Skeletal muscle tissue (tissue), 4 donors: ENCODE results near the gene RHEB. TPM values are rescaled to one million over a fixed set of nuclear protein-coding genes. Genes with fewer than 3 reads are reported as not detected.

Experiments
- H3K27ac ChIP-seq: one replicate; pipeline ENCODE4 v1.7.0; 2013; ENCODE audit warnings: mild to moderate bottlenecking, low read depth, low read length, inconsistent platforms
- H3K27me3 ChIP-seq, 3 donors: one replicate each; pipeline ENCODE4 v1.7.0; 2013; ENCODE audit warnings: low read length in 3 of 3; ENCODE audit not compliant: control insufficient read depth in 3 of 3, insufficient read depth in 3 of 3
- H3K36me3 ChIP-seq, 3 donors: one replicate each; pipeline ENCODE4 v1.7.0; 2013; ENCODE audit warnings: low read length in 3 of 3; ENCODE audit not compliant: control insufficient read depth in 3 of 3, insufficient read depth in 3 of 3
- H3K4me1 ChIP-seq, 3 donors: one replicate each; pipeline ENCODE4 v1.7.0; 2013; ENCODE audit warnings: low read length in 3 of 3, mild to moderate bottlenecking in 3 of 3; ENCODE audit not compliant: control insufficient read depth in 3 of 3, insufficient read depth in 3 of 3
- H3K4me3 ChIP-seq, 3 donors: one replicate each; pipeline ENCODE4 v1.7.0; 2013; ENCODE audit warnings: low read length in 3 of 3
- H3K9ac ChIP-seq, 3 donors: one replicate each; pipeline ENCODE4 v1.7.0; 2013; ENCODE audit warnings: low read length in 3 of 3, mild to moderate bottlenecking in 3 of 3, moderate library complexity in 2 of 3, low read depth in 1 of 3
- H3K9me3 ChIP-seq, 3 donors: one replicate each; pipeline ENCODE4 v1.7.0; 2013; ENCODE audit warnings: low read length in 3 of 3; ENCODE audit not compliant: control insufficient read depth in 3 of 3
- total RNA-seq: library from RNA; depleted of rRNA; stranded (reverse); fragments of >200 nt; gene quantifications from one replicate; pipeline ENCODE4 v1.2.3, GENCODE V29; 2014
- donor health status: Osteomylitis.

The RHEB gene
- total RNA-seq, 1 donor from 2014 or later, result 73.6 TPM

DNA sequence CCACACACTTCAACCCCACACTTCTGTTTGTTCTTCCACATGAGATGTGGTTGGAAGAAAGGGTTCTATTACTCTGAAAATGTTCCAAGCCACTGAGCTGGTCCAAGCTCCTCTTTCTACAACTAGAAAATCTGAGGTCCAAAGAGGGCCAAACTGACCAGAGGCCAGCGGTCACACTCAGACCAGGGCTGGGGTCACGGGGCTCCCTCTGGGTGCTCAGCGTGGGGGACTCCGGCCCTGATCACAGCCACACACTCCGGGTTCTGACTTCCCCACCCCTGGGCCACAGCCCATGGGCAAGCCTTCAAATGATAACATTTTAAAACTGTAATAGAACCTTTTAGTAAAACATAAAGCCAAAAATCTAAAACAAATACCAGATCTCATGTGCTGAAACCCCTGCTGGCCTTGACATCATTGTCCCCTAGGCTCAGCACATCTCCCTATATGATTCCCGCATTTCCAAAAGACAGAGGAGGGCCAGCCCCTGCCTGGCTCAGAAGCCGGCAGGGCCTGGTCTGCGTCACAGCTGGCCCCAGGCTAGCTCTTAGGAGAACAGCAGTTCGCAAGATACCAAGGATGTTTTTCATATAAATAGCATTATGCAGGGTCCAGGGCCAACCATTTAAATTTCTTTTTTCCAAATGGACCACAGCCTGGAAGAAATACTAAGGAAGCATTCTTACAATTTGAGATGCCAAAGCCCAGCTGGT, 83.1 kb downstream of the RHEB start:
- Histone ChIP-seq H3K9ac (no peak overlapping the region), H3K4me3 (no peak overlapping the region), H3K36me3 (no peaks in the 10 kb centered on the region), H3K9me3 (no peaks in the 10 kb centered on the region), H3K27ac (peak overlapping the region; percentile 58), H3K4me1 (peaks cover 0 to 8% (median 7%) of the 10 kb centered on the region in 3 donors), H3K27me3 (peaks cover 24 to 38% (median 33%) of the 10 kb centered on the region in 3 donors)

DNA sequence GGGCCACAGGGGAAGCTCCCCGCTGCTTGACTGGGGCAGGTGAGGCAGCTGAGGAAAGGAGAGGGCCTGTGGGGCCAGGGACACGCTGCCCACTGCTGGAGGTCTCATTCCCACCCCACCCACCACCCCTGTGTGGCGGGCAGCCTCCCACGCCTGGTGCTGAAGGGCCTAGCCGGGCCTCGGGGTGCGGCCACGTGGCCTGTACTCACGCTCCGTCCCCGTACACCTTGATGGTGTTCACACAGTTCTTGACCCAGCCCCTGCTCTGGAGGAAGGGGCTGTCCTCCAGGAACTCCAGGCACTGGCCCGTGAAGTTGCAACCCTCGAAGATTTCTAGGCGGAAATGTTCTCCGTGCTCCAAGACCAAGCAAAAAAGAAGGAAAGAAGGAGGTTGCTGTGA, 83.7 kb downstream of the RHEB start:
- Histone ChIP-seq H3K9me3 (no peaks in the 10 kb centered on the region), H3K36me3 (no peaks in the 10 kb centered on the region), H3K4me1 (peaks cover 0 to 7% (median 7%) of the 10 kb centered on the region in 3 donors), H3K27ac (peak overlapping the region; percentile 58), H3K9ac (no peak overlapping the region), H3K4me3 (no peak overlapping the region), H3K27me3 (peaks cover 24 to 38% (median 33%) of the 10 kb centered on the region in 3 donors)

DNA sequence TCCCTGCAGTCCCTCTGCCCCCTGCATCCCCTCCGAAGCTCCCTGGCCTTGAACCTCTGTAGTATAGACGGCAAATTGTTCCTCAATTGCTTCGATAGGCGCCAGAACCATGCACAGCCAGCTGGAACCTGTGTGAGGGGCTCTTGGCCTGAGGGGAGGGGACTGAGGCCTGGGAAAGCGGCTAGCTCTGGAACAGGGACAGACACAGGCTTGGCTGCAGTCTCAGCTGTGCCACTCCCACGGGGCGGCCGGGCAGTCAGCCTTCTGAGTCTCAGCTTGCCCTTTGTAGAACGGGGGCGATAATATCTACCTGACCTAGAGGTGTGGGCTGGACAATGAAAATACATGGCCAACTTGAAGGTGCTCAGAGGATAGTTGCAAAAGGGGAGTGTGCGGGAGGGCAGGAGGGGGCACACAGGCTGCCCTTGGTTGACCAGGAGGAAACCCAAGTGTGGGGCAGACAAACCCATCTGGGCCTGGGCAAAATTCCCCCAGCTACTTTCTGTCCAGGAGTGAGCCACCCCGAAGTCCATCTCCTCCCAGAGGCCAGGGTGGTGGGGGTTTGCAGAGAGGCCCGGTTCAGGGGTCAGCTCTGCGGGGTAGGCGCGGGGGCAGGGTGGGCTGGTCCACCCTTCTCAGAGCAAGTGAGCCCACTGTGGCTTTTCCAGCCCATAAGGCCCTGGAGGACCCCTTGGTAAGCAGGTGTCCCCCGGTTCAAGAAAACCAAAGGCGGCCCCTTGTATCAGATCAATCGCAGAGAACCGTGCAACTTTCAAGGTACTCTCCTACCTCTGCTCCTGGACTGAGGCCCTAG, 84.4 kb downstream of the RHEB start:
- Histone ChIP-seq H3K4me3 (no peak overlapping the region), H3K4me1 (peaks cover 0 to 4% (median under 1%) of the 10 kb centered on the region in 3 donors), H3K36me3 (no peaks in the 10 kb centered on the region), H3K27me3 (peaks cover 23 to 32% (median 28%) of the 10 kb centered on the region in 3 donors), H3K9me3 (no peaks in the 10 kb centered on the region), H3K27ac (no peak overlapping the region), H3K9ac (no peak overlapping the region)

DNA sequence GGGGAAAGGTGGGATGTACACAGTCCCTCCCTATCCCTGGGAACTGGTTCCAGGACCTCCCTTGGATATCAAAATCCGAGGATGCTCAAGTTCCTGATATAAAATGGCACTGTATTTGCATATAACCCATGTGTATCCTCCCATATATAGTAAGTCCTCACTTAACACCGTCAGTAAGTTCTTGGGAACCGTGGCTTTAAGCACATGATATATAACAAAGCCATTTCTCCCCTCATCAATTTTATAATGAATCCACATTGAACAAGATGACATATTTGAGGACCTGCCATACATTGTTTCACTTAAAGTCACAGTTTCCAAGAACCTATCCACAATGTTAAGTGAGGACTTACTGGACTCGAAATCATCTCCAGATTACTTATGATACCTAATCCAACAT, 85.1 kb downstream of the RHEB start:
- H3K27ac ChIP-seq, result no peak overlapping the region
- H3K9ac ChIP-seq, result no peak overlapping the region
- peaks cover 16 to 25% (median 22%) of the 10 kb centered on the region in 3 donors for H3K27me3 ChIP-seq
- no peaks in the 10 kb centered on the region for H3K9me3 ChIP-seq
- H3K4me1 ChIP-seq, result peaks cover 0 to 1% (median 0%) of the 10 kb centered on the region in 3 donors
- no peak overlapping the region for H3K4me3 ChIP-seq
- H3K36me3 ChIP-seq, result no peaks in the 10 kb centered on the region

DNA sequence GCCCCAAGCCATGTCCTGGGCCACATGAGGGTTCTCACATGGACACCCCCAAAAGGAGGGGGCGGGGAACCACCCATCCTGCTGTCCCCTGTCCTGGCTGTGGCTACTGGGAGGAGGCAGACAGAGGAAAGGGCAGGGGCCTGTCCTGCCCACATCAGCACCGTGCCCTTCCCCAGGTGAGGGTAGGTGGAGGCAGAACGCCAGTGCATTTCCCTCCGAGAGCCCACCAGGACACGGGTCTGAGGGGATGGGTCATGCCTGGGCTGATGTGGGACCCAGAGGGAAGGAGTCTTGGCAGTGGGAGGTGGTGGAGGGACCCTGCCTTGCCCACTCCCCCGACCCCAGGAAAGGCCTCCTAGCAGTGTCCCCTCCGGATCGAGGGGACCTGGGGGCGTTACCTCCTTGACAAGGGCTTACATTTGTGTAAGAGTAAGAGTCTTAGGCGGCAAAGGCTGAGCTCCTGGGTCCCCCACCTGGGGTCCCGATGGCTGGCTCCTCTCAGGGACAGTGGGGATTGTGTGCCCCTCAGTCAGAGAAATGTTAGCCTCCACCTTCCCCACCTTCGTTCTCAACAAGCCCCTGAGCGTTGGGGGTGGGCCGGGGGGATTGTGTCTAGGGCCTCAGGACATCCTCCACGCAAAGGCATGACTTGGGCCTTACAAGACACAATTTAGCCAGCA, 85.8 kb downstream of the RHEB start:
- H3K4me1 ChIP-seq, result peaks cover 0 to 6% (median 0%) of the 10 kb centered on the region in 3 donors
- no peak overlapping the region for H3K9ac ChIP-seq
- no peaks in the 10 kb centered on the region for H3K36me3 ChIP-seq
- no peak overlapping the region for H3K27ac ChIP-seq
- no peaks in the 10 kb centered on the region for H3K9me3 ChIP-seq
- H3K27me3 ChIP-seq, result peaks cover 11 to 18% (median 15%) of the 10 kb centered on the region in 3 donors
- no peak overlapping the region for H3K4me3 ChIP-seq

DNA sequence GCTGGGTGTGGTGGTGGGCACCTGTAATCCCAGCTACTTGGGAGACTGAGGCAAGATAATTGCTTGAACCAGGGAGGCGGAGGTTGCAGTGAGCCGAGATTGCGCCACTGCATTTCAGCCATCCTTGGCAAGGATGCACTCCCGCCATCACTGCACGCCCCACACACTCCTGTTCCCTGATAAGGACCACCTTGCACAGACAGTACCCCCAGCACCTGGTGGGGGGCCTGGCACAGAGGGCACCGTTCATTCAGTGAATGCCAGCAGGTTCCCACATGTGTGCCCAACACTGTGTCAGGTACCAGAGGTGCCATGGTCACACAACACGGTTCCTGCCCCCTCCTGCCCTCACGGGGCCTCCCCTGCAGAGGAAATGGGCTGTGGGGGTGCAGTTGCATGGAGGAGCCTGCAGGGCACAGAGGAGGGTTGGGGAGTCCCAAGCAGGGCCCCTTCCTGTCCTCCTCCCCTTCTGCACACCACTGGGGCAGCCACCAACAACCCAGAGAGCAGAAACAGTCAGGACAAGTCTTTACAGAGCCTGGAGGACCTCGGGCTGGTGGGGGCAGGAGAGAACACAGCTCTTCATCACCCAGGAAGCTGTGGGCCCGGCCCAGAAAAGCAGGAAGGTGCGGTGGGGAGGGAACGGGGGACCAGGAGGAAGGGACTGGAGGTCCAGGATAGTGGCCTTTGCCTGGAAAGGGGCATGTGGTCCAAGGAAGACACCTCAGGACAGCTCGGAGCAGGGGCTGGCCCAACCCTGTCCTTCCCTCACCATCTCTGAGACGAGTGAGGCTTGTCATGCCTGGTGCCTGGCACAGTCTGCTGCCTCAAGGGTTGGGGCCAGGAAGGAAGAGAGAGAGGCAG, 86.8 kb downstream of the RHEB start:
- Histone ChIP-seq H3K9ac (no peak overlapping the region), H3K4me1 (peaks cover 0 to 7% (median 1%) of the 10 kb centered on the region in 3 donors), H3K4me3 (no peak overlapping the region), H3K36me3 (no peaks in the 10 kb centered on the region), H3K9me3 (no peaks in the 10 kb centered on the region), H3K27ac (no peak overlapping the region), H3K27me3 (peaks cover 4 to 9% (median 7%) of the 10 kb centered on the region in 3 donors)

DNA sequence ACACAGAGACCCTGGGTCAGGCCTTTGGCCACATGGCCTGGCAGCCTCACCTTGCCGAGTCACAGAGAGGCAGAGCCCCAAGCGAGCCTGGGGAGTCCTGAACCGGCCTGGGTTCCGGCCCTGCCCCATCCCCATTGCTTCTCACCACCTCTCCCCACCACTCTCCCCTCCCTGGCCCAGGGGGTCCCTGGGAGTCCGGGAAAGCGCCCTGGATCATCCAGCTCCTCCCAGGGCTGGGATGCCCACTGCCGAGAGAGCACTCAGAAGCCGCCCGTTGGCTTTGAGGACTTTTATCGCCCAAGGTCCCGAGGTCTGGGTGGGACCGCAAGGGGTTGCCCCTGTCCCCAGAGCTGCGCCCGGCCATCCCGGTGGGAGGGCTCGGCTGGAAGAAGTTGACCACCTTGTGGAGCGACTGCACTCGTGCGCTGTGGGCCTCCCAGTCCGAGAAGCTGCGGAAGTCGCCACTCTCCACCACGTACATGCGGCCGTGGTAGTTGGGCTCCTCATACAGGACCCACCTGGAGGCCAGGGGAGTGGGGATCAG, 87.9 kb downstream of the RHEB start:
- H3K4me1 ChIP-seq, result peaks cover 6 to 18% (median 6%) of the 10 kb centered on the region in 3 donors

DNA sequence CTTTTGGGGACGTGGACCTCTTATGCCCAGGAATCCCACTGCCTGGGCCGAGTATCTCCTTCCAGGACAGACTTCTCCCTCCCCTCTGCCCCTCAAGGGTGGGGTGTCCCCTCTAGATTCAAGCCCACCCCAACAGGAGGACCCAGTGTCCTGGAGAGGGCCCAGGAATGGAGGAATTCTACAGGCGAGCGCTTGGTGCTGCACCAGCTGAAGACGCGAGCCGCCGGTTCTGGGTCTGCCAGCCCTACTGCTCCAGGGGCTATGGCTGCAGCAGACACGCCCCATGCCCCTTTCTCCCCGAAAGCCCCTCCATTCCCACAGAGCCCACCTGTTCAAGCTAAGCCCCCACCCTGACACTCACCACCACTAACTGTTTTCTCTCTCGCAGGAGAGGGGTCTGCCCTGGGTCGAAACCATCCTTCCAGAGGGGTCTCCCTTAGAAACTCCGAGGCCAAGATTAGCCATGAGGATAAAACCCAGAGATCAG, 88.4 kb downstream of the RHEB start:
- no peak overlapping the region for H3K27ac ChIP-seq
- peaks cover 6 to 19% (median 7%) of the 10 kb centered on the region in 3 donors for H3K4me1 ChIP-seq
- H3K9ac ChIP-seq, result no peak overlapping the region
- H3K4me3 ChIP-seq, result no peak overlapping the region
- no peaks in the 10 kb centered on the region for H3K9me3 ChIP-seq
- H3K27me3 ChIP-seq, result peaks cover 0 to 18% (median 15%) of the 10 kb centered on the region in 3 donors
- H3K36me3 ChIP-seq, result no peaks in the 10 kb centered on the region

More for the DNA sequence above, 87.9 kb downstream of the RHEB start:
- Histone ChIP-seq H3K9me3 (no peaks in the 10 kb centered on the region), H3K27ac (no peak overlapping the region), H3K4me3 (no peak overlapping the region), H3K36me3 (no peaks in the 10 kb centered on the region), H3K27me3 (peaks cover 0 to 15% (median 14%) of the 10 kb centered on the region in 3 donors), H3K9ac (no peak overlapping the region)
